H9 (cell line): Measurements from ENCODE around the gene DDRGK1. TPM values are rescaled to one million over a fixed set of nuclear protein-coding genes. Genes with fewer than 3 reads are reported as not detected.

Experiments used
- DNase-seq: peaks from one replicate; pipeline ENCODE4 v3.0.0-alpha.2; 2017
- H2AFZ ChIP-seq: one replicate; pipeline ENCODE4 v1.6.1; 2013; ENCODE audit warnings: mild to moderate bottlenecking, low read length, control low read depth, moderate library complexity
- H2AK5ac ChIP-seq: 2 replicates; pipeline ENCODE4 v1.6.1; 2013; ENCODE audit warnings: low read length, control low read depth, mixed read lengths; ENCODE audit not compliant: insufficient read length
- H2BK120ac ChIP-seq: one replicate; pipeline ENCODE4 v1.6.1; 2013; ENCODE audit warnings: low read depth, mild to moderate bottlenecking, low read length, control low read depth, inconsistent platforms; ENCODE audit not compliant: poor library complexity, severe bottlenecking
- H2BK12ac ChIP-seq: 2 replicates; pipeline ENCODE4 v1.6.1; 2013; ENCODE audit warnings: low read length, control low read depth, mixed read lengths, low read depth; ENCODE audit not compliant: insufficient read length
- H2BK15ac ChIP-seq: 2 replicates; pipeline ENCODE4 v1.6.1; 2013; ENCODE audit warnings: low read depth, low read length, control low read depth
- H2BK20ac ChIP-seq: one replicate; pipeline ENCODE4 v1.6.1; 2013; ENCODE audit warnings: low read depth, mild to moderate bottlenecking, low read length, control low read depth, inconsistent platforms; ENCODE audit not compliant: poor library complexity, severe bottlenecking
- H2BK5ac ChIP-seq: 2 replicates; pipeline ENCODE4 v1.6.1; 2013; ENCODE audit warnings: low read length, control low read depth, mixed read lengths; ENCODE audit not compliant: insufficient read length
- H3K14ac ChIP-seq: 2 replicates; pipeline ENCODE4 v1.6.1; 2013; ENCODE audit warnings: low read length, control low read depth; ENCODE audit not compliant: insufficient read depth
- H3K18ac ChIP-seq: 2 replicates; pipeline ENCODE4 v1.6.1; 2013; ENCODE audit warnings: low read depth, mild to moderate bottlenecking, mixed read lengths, low read length, control low read depth; ENCODE audit not compliant: insufficient read length
- H3K23ac ChIP-seq: 2 replicates; pipeline ENCODE4 v1.6.1; 2013; ENCODE audit warnings: low read length, control low read depth, mixed read lengths, low read depth; ENCODE audit not compliant: insufficient read length
- H3K23me2 ChIP-seq: 2 replicates; pipeline ENCODE4 v1.6.1; 2013; ENCODE audit warnings: low read depth, mild to moderate bottlenecking, mixed read lengths, low read length, control low read depth; ENCODE audit not compliant: insufficient read length, poor library complexity, severe bottlenecking
- H3K27ac ChIP-seq: 2 replicates; pipeline ENCODE4 v1.5.1; 2013; ENCODE audit warnings: low read length, control low read depth, mixed read lengths, low read depth; ENCODE audit not compliant: insufficient read length
- H3K27me3 ChIP-seq: 2 replicates; pipeline ENCODE4 v1.6.1; 2013; ENCODE audit warnings: low read length, control low read depth, inconsistent platforms; ENCODE audit not compliant: insufficient read depth
- H3K4ac ChIP-seq: 2 replicates; pipeline ENCODE4 v1.6.1; 2013; ENCODE audit warnings: low read depth, mild to moderate bottlenecking, control low read depth, inconsistent platforms, low read length, moderate library complexity
- H3K4me1 ChIP-seq: 2 replicates; pipeline ENCODE4 v1.6.1; 2013; ENCODE audit warnings: low read length, control low read depth, inconsistent platforms; ENCODE audit not compliant: insufficient read depth
- H3K4me2 ChIP-seq: 2 replicates; pipeline ENCODE4 v1.6.1; 2013; ENCODE audit warnings: low read length, control low read depth, mixed read lengths; ENCODE audit not compliant: insufficient read length, insufficient read depth
- H3K56ac ChIP-seq: 2 replicates; pipeline ENCODE4 v1.6.1; 2013; ENCODE audit warnings: low read depth, mild to moderate bottlenecking, mixed read lengths, low read length, control low read depth; ENCODE audit not compliant: insufficient read length
- H3K79me1 ChIP-seq: 2 replicates; pipeline ENCODE4 v1.6.1; 2013; ENCODE audit warnings: low read depth, mild to moderate bottlenecking, moderate library complexity, low read length, control low read depth, inconsistent platforms; ENCODE audit not compliant: insufficient read depth, poor library complexity, severe bottlenecking
- H3K79me2 ChIP-seq: 2 replicates; pipeline ENCODE4 v1.6.1; 2013; ENCODE audit warnings: low read length, control low read depth, inconsistent platforms; ENCODE audit not compliant: insufficient read depth
- H3K9ac ChIP-seq: 2 replicates; pipeline ENCODE4 v1.6.1; 2013; ENCODE audit warnings: low read length, control low read depth, mixed read lengths; ENCODE audit not compliant: insufficient read length; ENCODE audit errors: extremely low read depth
- H3K9me3 ChIP-seq: one replicate; pipeline ENCODE4 v1.6.1; 2013; ENCODE audit warnings: low read depth, low read length, inconsistent platforms; ENCODE audit not compliant: control insufficient read depth
- H3T11ph ChIP-seq: one replicate; pipeline ENCODE4 v1.6.1; 2013; ENCODE audit warnings: mild to moderate bottlenecking, low read length, control low read depth, inconsistent platforms
- H4K20me1 ChIP-seq: one replicate; pipeline ENCODE4 v1.6.1; 2013; ENCODE audit not compliant: control insufficient read depth, insufficient read length, insufficient read depth
- H4K5ac ChIP-seq: 2 replicates; pipeline ENCODE4 v1.6.1; 2013; ENCODE audit warnings: low read depth, mild to moderate bottlenecking, mixed read lengths, low read length, control low read depth; ENCODE audit not compliant: insufficient read length
- H4K8ac ChIP-seq: replicated peaks from 2 replicates; pipeline ENCODE4 v1.6.1; 2013; ENCODE audit warnings: low read length, control low read depth, mixed read lengths, low read depth; ENCODE audit not compliant: insufficient read length
- H4K91ac ChIP-seq: 2 replicates; pipeline ENCODE4 v1.6.1; 2013; ENCODE audit warnings: low read depth, mild to moderate bottlenecking, moderate library complexity, mixed read lengths, low read length, control low read depth; ENCODE audit not compliant: insufficient read length
- H3K27ac Mint-ChIP-seq, 3 experiments: 2 replicates in 2 of 3; 3 replicates in 1 of 3; pipeline ENCODE4 v1.8.0; 2020 to 2021; ENCODE audit warnings: mixed read lengths in 3 of 3, mild to moderate bottlenecking in 1 of 3, moderate library complexity in 1 of 3
- H3K27me3 Mint-ChIP-seq: 2 replicates; pipeline ENCODE4 v1.8.0; 2021; ENCODE audit warnings: low read depth, mild to moderate bottlenecking, moderate library complexity, mixed read lengths
- H3K36me3 Mint-ChIP-seq, 3 experiments: 2 replicates in 2 of 3; 3 replicates in 1 of 3; pipeline ENCODE4 v1.8.0; 2020 to 2021; ENCODE audit warnings: low read depth in 3 of 3, mixed read lengths in 3 of 3; ENCODE audit not compliant: insufficient read depth in 1 of 3
- H3K4me1 Mint-ChIP-seq, 2 experiments: 2 replicates each; pipeline ENCODE4 v1.8.0; 2020; ENCODE audit warnings: mixed read lengths in 2 of 2
- H3K4me3 Mint-ChIP-seq, 2 experiments: 2 replicates in 1 of 2; 3 replicates in 1 of 2; pipeline ENCODE4 v1.8.0; 2020 to 2021; ENCODE audit warnings: mild to moderate bottlenecking in 2 of 2, mixed read lengths in 2 of 2, moderate library complexity in 1 of 2
- H3K9me3 Mint-ChIP-seq, 2 experiments: 2 replicates in 1 of 2; 3 replicates in 1 of 2; pipeline ENCODE4 v1.8.0; 2020; ENCODE audit warnings: mild to moderate bottlenecking in 2 of 2, mixed read lengths in 2 of 2, moderate library complexity in 1 of 2
- CTCF ChIP-seq: fragments of 200-600 bp; sonication (generic); conservative IDR thresholded peaks from 3 replicates; pipeline ENCODE4 v1.8.0; 2021; ENCODE audit warnings: antibody characterized with exemption, mild to moderate bottlenecking
- WGBS: extraction: QIAGEN DNeasy Blood & Tissue Kit; methylation state at CpG from one replicate; pipeline ENCODE4 v1.1.7; 2013; ENCODE audit warnings: missing lambda C conversion rate, low lambda C conversion rate, mixed read lengths; ENCODE audit not compliant: insufficient read length; ENCODE audit errors: extremely low coverage; 5-methylcytosine and 5-hydroxymethylcytosine counted together
- total RNA-seq: library from RNA; stranded (reverse); gene quantifications from 2 replicates; pipeline ENCODE4 v1.2.1, GENCODE V29; 2021

The DDRGK1 gene
- total RNA-seq, 1 experiment from 2014 or later: 58.1 TPM

GRCh38 chr20:3237011-3237957 is 32.8 kb upstream of the DDRGK1 start:
- Histone ChIP-seq H2AFZ (no peak overlapping the region), H2BK120ac (no peak overlapping the region)

More at GRCh38 chr20:3237011-3237957, 32.8 kb upstream of the DDRGK1 start:
- Histone ChIP-seq H3K27ac (no peak overlapping the region), H3K4me1 (no peaks in the 10 kb centered on the region; the same call in 1 of the 2 replicates), H2BK20ac (no peak overlapping the region), H2BK5ac (no peak overlapping the region), H3K18ac (no peak overlapping the region), H3K4ac (no peak overlapping the region), H3K9ac (no peak overlapping the region), H3K56ac (no peak overlapping the region), H3K27me3 (peaks cover 18% of the 10 kb centered on the region; the same call in 1 of the 2 replicates), H3K79me2 (no peaks in the 10 kb centered on the region), H4K20me1 (no peaks in the 10 kb centered on the region), H3T11ph (no peak overlapping the region), H4K91ac (no peak overlapping the region), H3K14ac (no peak overlapping the region; the same call in 1 of the 2 replicates), H3K23me2 (peaks cover 18% of the 10 kb centered on the region), H4K5ac (no peak overlapping the region), H4K8ac (no peak overlapping the region), H2BK15ac (no peak overlapping the region), H3K23ac (no peak overlapping the region), H3K9me3 (no peaks in the 10 kb centered on the region), H3K79me1 (no peaks in the 10 kb centered on the region), H2AK5ac (no peak overlapping the region), H3K4me2 (peak overlapping the region; percentile 62), H2BK12ac (no peak overlapping the region)
- H3K9me3 Mint-ChIP-seq: no peaks in the 10 kb centered on the region; a peak in 1 of 5 replicates
- no peak for DNase-seq
- H3K4me3 Mint-ChIP-seq: peak overlapping the region; percentile 77 to 85
- no peak overlapping the region for H3K27ac Mint-ChIP-seq
- peaks cover 14 to 26% of the 10 kb centered on the region in 2 experiments for H3K4me1 Mint-ChIP-seq
- no CpG with 5 or more reads among the region's 25 CpGs for WGBS
- peaks cover 60% of the 10 kb centered on the region for H3K27me3 Mint-ChIP-seq
- H3K36me3 Mint-ChIP-seq: peaks cover 0 to 16% (median 5%) of the 10 kb centered on the region in 3 experiments; a peak in 2 of 7 replicates
- TF ChIP-seq CTCF: no peak
